Stimulated activated CD8-positive, alpha-beta memory T cell treated with anti-CD3 and anti-CD28 coated beads, Interleukin-15, amount 100 ng/mL, for 48 hours (primary cell): ENCODE measurements around the gene RNF8.

Experiments used
- DNase-seq, 2 donors: peaks; one replicate each; pipeline ENCODE4 v3.0.0-alpha.2; 2020; ENCODE audit warnings: low read depth in 2 of 2

Gene RNF8

GRCh38 chr6:37359039-37359438, 5.3 kb downstream of the RNF8 start:
- DNase-seq = no peak

- no peak for DNase-seq
These were observed 8.5 kb downstream of the RNF8 start for GRCh38 chr6:37362101-37362828.

- no peak for DNase-seq
These were observed 12.0 kb downstream of the RNF8 start for GRCh38 chr6:37365791-37366190.

- DNase-seq = no peak
These were observed 13.1 kb downstream of the RNF8 start for GRCh38 chr6:37366910-37367309.

- no peak for DNase-seq
These were observed 15.2 kb downstream of the RNF8 start for GRCh38 chr6:37368961-37369320.

GRCh38 chr6:37369321-37370201, 15.8 kb downstream of the RNF8 start:
- no peak for DNase-seq

- no peak for DNase-seq
These were observed 17.6 kb downstream of the RNF8 start for GRCh38 chr6:37371154-37372083.

- DNase-seq = no peak
These were observed 18.3 kb downstream of the RNF8 start for GRCh38 chr6:37372116-37372515.

- DNase-seq = no peak
These were observed 20.2 kb downstream of the RNF8 start for GRCh38 chr6:37373822-37374471.

GRCh38 chr6:37375376-37375775, 21.6 kb downstream of the RNF8 start:
- no peak for DNase-seq

GRCh38 chr6:37376078-37376743, 22.4 kb downstream of the RNF8 start:
- no peak for DNase-seq

- DNase-seq = no peak
These were observed 27.8 kb downstream of the RNF8 start for GRCh38 chr6:37381579-37381978.

GRCh38 chr6:37382994-37383765, 29.4 kb downstream of the RNF8 start:
- no peak for DNase-seq

- no peak for DNase-seq
These were observed 34.8 kb downstream of the RNF8 start for GRCh38 chr6:37388578-37388977.

GRCh38 chr6:37389857-37390256, 36.1 kb downstream of the RNF8 start:
- no peak for DNase-seq

GRCh38 chr6:37391120-37391519, 37.3 kb downstream of the RNF8 start:
- DNase-seq = no peak

GRCh38 chr6:37392821-37393220, 39.0 kb downstream of the RNF8 start:
- DNase-seq = no peak

GRCh38 chr6:37393381-37393929, 39.7 kb downstream of the RNF8 start:
- DNase-seq = no peak

GRCh38 chr6:37396571-37397180, 42.9 kb downstream of the RNF8 start:
- DNase-seq = no peak
